Measurements from ENCODE around the gene FAR1. TPM values are rescaled to one million over a fixed set of nuclear protein-coding genes. Genes with fewer than 3 reads are reported as not detected.

The FAR1 gene
- total and polyA plus RNA-seq, 7 experiments from 2014 or later: 6.9 to 53.7 (median 32.0) TPM

- Histone ChIP-seq H3K27ac (ENCODE audit: low read depth, low read length) (no peak overlapping the region), H3K36me3 (ENCODE audit: control insufficient read depth in 2 of 3, insufficient read depth in 3 of 3, low read length in 3 of 3) (no peaks in the 10 kb centered on the region), H3K9me3 (ENCODE audit: control insufficient read depth in 2 of 3, low read length in 3 of 3) (no peaks in the 10 kb centered on the region), H3K4me3 (ENCODE audit: low read length) (no peak overlapping the region), H3K4me1 (ENCODE audit: control insufficient read depth in 2 of 2, insufficient read depth in 2 of 2, low read length in 2 of 2) (peaks cover 0 to 6% of the 10 kb centered on the region in 2 donors), H3K27me3 (ENCODE audit: control insufficient read depth in 2 of 2, insufficient read depth in 2 of 2, low read length in 2 of 2) (no peaks in the 10 kb centered on the region)
- peak overlapping the region in 1 of 10 donors; percentile 11 for H3K4me3 Mint-ChIP-seq
- DNase-seq (no peak), ATAC-seq (no peak)
- H3K4me1 Mint-ChIP-seq: peaks cover 40 to 83% (median 72%) of the 10 kb centered on the region in 7 donors
- peaks cover 0 to 8% (median 3%) of the 10 kb centered on the region in 5 donors for H3K36me3 Mint-ChIP-seq
- no peaks in the 10 kb centered on the region for H3K9me3 Mint-ChIP-seq
- H3K27me3 Mint-ChIP-seq: no peaks in the 10 kb centered on the region
- no peak overlapping the region for H3K27ac Mint-ChIP-seq
- POLR2A ChIA-PET: interaction anchor here (1.1 kb wide), 1 partner anchor 18 kb away, joined by 3 read pairs; no protein-coding TSS in a partner anchor
- CTCF ChIA-PET: no interaction called here
- intact Hi-C loops (cut with micrococcal nuclease): no loop called here
Observed at GRCh38 chr11:13676576-13676975, 8.1 kb downstream of the FAR1 start.

- no peaks in the 10 kb centered on the region for H3K9me3 ChIP-seq (ENCODE audit: control insufficient read depth in 2 of 3, low read length in 3 of 3)
- no peak for ATAC-seq
- H3K27ac Mint-ChIP-seq: peak overlapping the region in 1 of 9 donors; percentile 2
- H3K27me3 ChIP-seq (ENCODE audit: control insufficient read depth in 2 of 2, insufficient read depth in 2 of 2, low read length in 2 of 2): no peaks in the 10 kb centered on the region
- no peak overlapping the region for H3K27ac ChIP-seq (ENCODE audit: low read depth, low read length)
- POLR2A ChIA-PET: interaction anchor here (0.6 kb wide), 1 partner anchor 10 kb away, joined by 3 read pairs; no protein-coding TSS in a partner anchor
- no peak overlapping the region for H3K4me3 ChIP-seq (ENCODE audit: low read length)
- peaks cover 0 to 6% of the 10 kb centered on the region in 2 donors for H3K4me1 ChIP-seq (ENCODE audit: control insufficient read depth in 2 of 2, insufficient read depth in 2 of 2, low read length in 2 of 2)
- H3K4me3 Mint-ChIP-seq: no peak overlapping the region
- no peaks in the 10 kb centered on the region for H3K27me3 Mint-ChIP-seq
- CTCF ChIA-PET: no interaction called here
- no peaks in the 10 kb centered on the region for H3K36me3 ChIP-seq (ENCODE audit: control insufficient read depth in 2 of 3, insufficient read depth in 3 of 3, low read length in 3 of 3)
- peaks cover 24 to 84% (median 78%) of the 10 kb centered on the region in 7 donors for H3K4me1 Mint-ChIP-seq
- intact Hi-C loops (cut with micrococcal nuclease): no loop called here
- no peak for DNase-seq
- H3K9me3 Mint-ChIP-seq: no peaks in the 10 kb centered on the region
- peaks cover 0 to 14% (median 2%) of the 10 kb centered on the region in 5 donors for H3K36me3 Mint-ChIP-seq
Observed at GRCh38 chr11:13679768-13680167, 11.3 kb downstream of the FAR1 start.

GRCh38 chr11:13680501-13681264, 12.2 kb downstream of the FAR1 start:
- H3K27me3 Mint-ChIP-seq: no peaks in the 10 kb centered on the region
- DNase-seq (no peak), ATAC-seq (peak; percentile 69)
- H3K4me1 ChIP-seq (ENCODE audit: control insufficient read depth in 2 of 2, insufficient read depth in 2 of 2, low read length in 2 of 2): peaks cover 0 to 6% of the 10 kb centered on the region in 2 donors
- H3K4me3 ChIP-seq (ENCODE audit: low read length): no peak overlapping the region
- H3K4me1 Mint-ChIP-seq: peaks cover 27 to 83% (median 79%) of the 10 kb centered on the region in 7 donors
- H3K36me3 Mint-ChIP-seq: peaks cover 0 to 23% (median 6%) of the 10 kb centered on the region in 5 donors
- H3K9me3 Mint-ChIP-seq: no peaks in the 10 kb centered on the region
- CTCF ChIA-PET: interaction anchor here (0.6 kb wide), 1 partner anchor 816 kb away, joined by 3 read pairs; no protein-coding TSS in a partner anchor
- POLR2A ChIA-PET: no interaction called here
- no peaks in the 10 kb centered on the region for H3K36me3 ChIP-seq (ENCODE audit: control insufficient read depth in 2 of 3, insufficient read depth in 3 of 3, low read length in 3 of 3)
- H3K9me3 ChIP-seq (ENCODE audit: control insufficient read depth in 2 of 3, low read length in 3 of 3): no peaks in the 10 kb centered on the region
- H3K4me3 Mint-ChIP-seq: peak overlapping the region in 1 of 10 donors; percentile 4
- intact Hi-C loops (cut with micrococcal nuclease): no loop called here
- H3K27ac ChIP-seq (ENCODE audit: low read depth, low read length): no peak overlapping the region
- peak overlapping the region in 2 of 9 donors; percentile 34 to 74 for H3K27ac Mint-ChIP-seq
- H3K27me3 ChIP-seq (ENCODE audit: control insufficient read depth in 2 of 2, insufficient read depth in 2 of 2, low read length in 2 of 2): no peaks in the 10 kb centered on the region

GRCh38 chr11:13681446-13681845, 13.0 kb downstream of the FAR1 start:
- intact Hi-C loops (cut with micrococcal nuclease): no loop called here
- H3K9me3 Mint-ChIP-seq: no peaks in the 10 kb centered on the region
- no peaks in the 10 kb centered on the region for H3K27me3 Mint-ChIP-seq
- DNase-seq (no peak), ATAC-seq (no peak)
- Histone ChIP-seq H3K9me3 (ENCODE audit: control insufficient read depth in 2 of 3, low read length in 3 of 3) (no peaks in the 10 kb centered on the region), H3K4me3 (ENCODE audit: low read length) (no peak overlapping the region), H3K27me3 (ENCODE audit: control insufficient read depth in 2 of 2, insufficient read depth in 2 of 2, low read length in 2 of 2) (no peaks in the 10 kb centered on the region), H3K27ac (ENCODE audit: low read depth, low read length) (no peak overlapping the region), H3K36me3 (ENCODE audit: control insufficient read depth in 2 of 3, insufficient read depth in 3 of 3, low read length in 3 of 3) (no peaks in the 10 kb centered on the region), H3K4me1 (ENCODE audit: control insufficient read depth in 2 of 2, insufficient read depth in 2 of 2, low read length in 2 of 2) (peaks cover 0 to 6% of the 10 kb centered on the region in 2 donors)
- H3K36me3 Mint-ChIP-seq: peaks cover 0 to 29% (median 6%) of the 10 kb centered on the region in 5 donors
- ChIA-PET POLR2A (no interaction called here), CTCF (interaction anchor here (0.6 kb wide), 1 partner anchor 816 kb away, joined by 3 read pairs; no protein-coding TSS in a partner anchor)
- H3K4me3 Mint-ChIP-seq: no peak overlapping the region
- H3K27ac Mint-ChIP-seq: no peak overlapping the region
- H3K4me1 Mint-ChIP-seq: peaks cover 30 to 86% (median 80%) of the 10 kb centered on the region in 7 donors

- no peaks in the 10 kb centered on the region for H3K36me3 ChIP-seq (ENCODE audit: control insufficient read depth in 2 of 3, insufficient read depth in 3 of 3, low read length in 3 of 3)
- ChIA-PET CTCF (no interaction called here), POLR2A (interaction anchor here (0.6 kb wide), 1 partner anchor 296 kb away, joined by 3 read pairs; no protein-coding TSS in a partner anchor)
- Mint-ChIP-seq H3K4me3 (no peak overlapping the region), H3K27me3 (no peaks in the 10 kb centered on the region), H3K27ac (no peak overlapping the region), H3K9me3 (no peaks in the 10 kb centered on the region), H3K4me1 (peaks cover 27 to 79% (median 72%) of the 10 kb centered on the region in 7 donors), H3K36me3 (peaks cover 0 to 29% (median 6%) of the 10 kb centered on the region in 5 donors)
- no peak overlapping the region for H3K4me3 ChIP-seq (ENCODE audit: low read length)
- H3K9me3 ChIP-seq (ENCODE audit: control insufficient read depth in 2 of 3, low read length in 3 of 3): no peaks in the 10 kb centered on the region
- ATAC-seq (no peak), DNase-seq (no peak)
- no peak overlapping the region for H3K27ac ChIP-seq (ENCODE audit: low read depth, low read length)
- H3K27me3 ChIP-seq (ENCODE audit: control insufficient read depth in 2 of 2, insufficient read depth in 2 of 2, low read length in 2 of 2): no peaks in the 10 kb centered on the region
- intact Hi-C loops (cut with micrococcal nuclease): no loop called here
- peaks cover 0 to 6% of the 10 kb centered on the region in 2 donors for H3K4me1 ChIP-seq (ENCODE audit: control insufficient read depth in 2 of 2, insufficient read depth in 2 of 2, low read length in 2 of 2)
Observed at GRCh38 chr11:13682212-13682611, 13.7 kb downstream of the FAR1 start.

- POLR2A ChIA-PET: no interaction called here
- no peaks in the 10 kb centered on the region for H3K27me3 ChIP-seq (ENCODE audit: control insufficient read depth in 2 of 2, insufficient read depth in 2 of 2, low read length in 2 of 2)
- intact Hi-C loops (cut with micrococcal nuclease): no loop called here
- no peaks in the 10 kb centered on the region for H3K4me1 ChIP-seq (ENCODE audit: control insufficient read depth in 2 of 2, insufficient read depth in 2 of 2, low read length in 2 of 2)
- H3K27me3 Mint-ChIP-seq: no peaks in the 10 kb centered on the region
- CTCF ChIA-PET: no interaction called here
- H3K9me3 Mint-ChIP-seq: peaks cover 0 to 4% (median 0%) of the 10 kb centered on the region in 11 donors
- DNase-seq: no peak
- no peaks in the 10 kb centered on the region for H3K36me3 ChIP-seq (ENCODE audit: control insufficient read depth in 2 of 3, insufficient read depth in 3 of 3, low read length in 3 of 3)
- no peaks in the 10 kb centered on the region for H3K9me3 ChIP-seq (ENCODE audit: control insufficient read depth in 2 of 3, low read length in 3 of 3)
- H3K36me3 Mint-ChIP-seq: peaks cover 0 to 40% (median 18%) of the 10 kb centered on the region in 5 donors
- H3K27ac Mint-ChIP-seq: no peak overlapping the region
- no peak overlapping the region for H3K4me3 ChIP-seq (ENCODE audit: low read length)
- no peak for ATAC-seq
- no peak overlapping the region for H3K27ac ChIP-seq (ENCODE audit: low read depth, low read length)
- H3K4me3 Mint-ChIP-seq: no peak overlapping the region
- peaks cover 24 to 55% (median 49%) of the 10 kb centered on the region in 7 donors for H3K4me1 Mint-ChIP-seq
Observed at GRCh38 chr11:13685461-13686108, 17.1 kb downstream of the FAR1 start.
